GM10266 (cell line): ENCODE measurements around the gene CCNH.

ENCODE experiments used
- DNase-seq: peaks from one replicate; pipeline ENCODE4 v3.0.0; 2012; ENCODE audit errors: extremely low spot score
- TF ChIP-seq, protein P1 (sequence below): IDR thresholded peaks from 2 replicates; pipeline ENCODE4 v1.5.1; 2012; ENCODE audit warnings: mild to moderate bottlenecking, low read depth; ENCODE audit not compliant: control insufficient read depth, insufficient read depth; ENCODE audit errors: missing control alignments

The CCNH gene

DNA sequence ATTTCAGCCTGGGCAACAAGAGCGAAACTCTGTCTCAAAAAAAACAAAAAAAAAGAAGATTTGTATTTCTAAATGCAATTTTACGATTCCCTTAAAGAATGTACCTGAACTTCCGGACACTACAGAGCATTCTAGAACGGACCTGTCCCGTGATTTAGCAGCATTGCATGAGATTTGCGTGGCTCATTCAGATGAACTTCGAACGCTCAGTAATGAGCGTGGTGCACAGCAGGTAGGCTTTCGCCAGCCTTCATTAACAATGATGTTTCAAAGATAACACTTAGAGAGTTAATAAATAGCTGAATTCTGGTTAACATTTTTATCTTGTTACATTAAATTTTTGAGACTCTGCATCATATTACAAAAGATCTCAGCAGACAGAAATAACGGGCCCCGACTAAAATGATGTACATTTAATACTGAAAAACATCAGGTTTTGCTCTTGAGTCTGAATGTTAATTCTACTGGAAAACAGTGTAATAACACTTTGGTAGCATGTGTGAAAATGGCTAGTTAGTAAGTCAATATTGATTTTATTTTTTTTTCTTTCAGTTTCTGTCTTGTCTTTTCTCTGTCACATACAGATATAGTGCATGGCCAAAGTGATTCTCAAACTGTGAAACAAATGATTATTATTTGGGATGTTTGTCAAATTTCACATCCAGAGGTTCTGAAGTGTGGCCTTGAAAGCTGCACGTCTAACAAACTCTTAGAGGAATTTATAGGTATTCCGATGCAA is 23.3 kb downstream of the CCNH start:
- DNase-seq, result no peak

DNA sequence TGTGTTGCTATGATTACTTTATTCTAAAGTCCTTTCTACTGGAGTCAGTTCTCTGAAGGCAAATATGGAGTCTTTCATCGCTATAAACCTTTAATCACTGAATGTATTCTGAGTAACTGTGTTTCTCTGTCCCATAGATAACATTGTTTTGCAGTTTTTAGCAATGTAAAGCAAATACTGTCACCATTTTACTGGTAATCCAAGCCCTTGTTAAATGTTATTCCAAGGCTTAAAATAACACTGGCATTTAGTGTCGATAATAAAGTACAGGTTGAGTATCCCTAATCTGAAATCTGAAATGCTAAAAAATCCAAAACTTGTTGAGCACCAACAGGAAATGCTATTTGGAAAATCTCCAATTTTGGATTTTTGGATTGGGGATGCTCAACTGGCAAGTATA is 24.6 kb downstream of the CCNH start:
- TF ChIP-seq, protein P1, sequence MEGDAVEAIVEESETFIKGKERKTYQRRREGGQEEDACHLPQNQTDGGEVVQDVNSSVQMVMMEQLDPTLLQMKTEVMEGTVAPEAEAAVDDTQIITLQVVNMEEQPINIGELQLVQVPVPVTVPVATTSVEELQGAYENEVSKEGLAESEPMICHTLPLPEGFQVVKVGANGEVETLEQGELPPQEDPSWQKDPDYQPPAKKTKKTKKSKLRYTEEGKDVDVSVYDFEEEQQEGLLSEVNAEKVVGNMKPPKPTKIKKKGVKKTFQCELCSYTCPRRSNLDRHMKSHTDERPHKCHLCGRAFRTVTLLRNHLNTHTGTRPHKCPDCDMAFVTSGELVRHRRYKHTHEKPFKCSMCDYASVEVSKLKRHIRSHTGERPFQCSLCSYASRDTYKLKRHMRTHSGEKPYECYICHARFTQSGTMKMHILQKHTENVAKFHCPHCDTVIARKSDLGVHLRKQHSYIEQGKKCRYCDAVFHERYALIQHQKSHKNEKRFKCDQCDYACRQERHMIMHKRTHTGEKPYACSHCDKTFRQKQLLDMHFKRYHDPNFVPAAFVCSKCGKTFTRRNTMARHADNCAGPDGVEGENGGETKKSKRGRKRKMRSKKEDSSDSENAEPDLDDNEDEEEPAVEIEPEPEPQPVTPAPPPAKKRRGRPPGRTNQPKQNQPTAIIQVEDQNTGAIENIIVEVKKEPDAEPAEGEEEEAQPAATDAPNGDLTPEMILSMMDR, result no peak
- DNase-seq, result no peak

More for the DNA sequence above, 23.3 kb downstream of the CCNH start:
- TF ChIP-seq, protein P1, result no peak

DNA sequence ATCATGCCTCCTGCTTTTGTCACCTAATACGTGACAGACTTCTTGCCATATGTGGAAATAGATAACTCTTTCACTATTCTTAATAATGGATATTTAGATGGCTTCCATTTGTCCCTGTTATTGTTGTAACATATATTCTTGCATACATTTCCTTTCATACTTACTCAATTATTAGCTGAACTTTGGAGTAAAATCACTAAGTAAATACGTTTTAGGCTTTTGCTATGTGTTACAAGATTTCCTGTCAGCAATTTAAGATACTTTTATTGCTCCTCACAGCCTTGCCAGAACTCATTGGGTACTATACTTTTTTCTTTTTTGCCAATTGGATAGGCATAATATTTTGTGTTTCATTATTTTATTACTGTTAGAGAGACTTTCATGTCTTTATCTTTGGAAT is 26.9 kb downstream of the CCNH start:
- DNase-seq, result no peak
- TF ChIP-seq, protein P1, result no peak

DNA sequence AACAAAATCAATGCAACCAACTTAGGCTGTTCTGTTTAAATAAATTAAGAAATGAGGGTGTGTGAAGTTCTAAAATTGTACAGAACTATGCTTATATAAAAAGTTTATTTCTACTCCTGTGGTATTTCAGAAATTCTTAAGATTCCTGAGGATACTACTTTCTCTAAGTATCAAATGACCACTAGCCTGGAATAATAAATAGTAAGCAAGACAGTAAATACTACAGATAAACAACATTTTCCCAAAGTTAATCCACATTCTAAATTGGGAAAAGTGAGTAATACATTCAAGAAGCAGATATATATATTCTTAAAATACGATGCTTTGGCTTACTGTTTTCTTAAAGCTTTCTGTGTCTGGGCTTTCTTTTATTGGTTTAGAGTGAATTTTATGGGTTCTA is 29.5 kb downstream of the CCNH start:
- DNase-seq, result no peak
- TF ChIP-seq, protein P1, result no peak

DNA sequence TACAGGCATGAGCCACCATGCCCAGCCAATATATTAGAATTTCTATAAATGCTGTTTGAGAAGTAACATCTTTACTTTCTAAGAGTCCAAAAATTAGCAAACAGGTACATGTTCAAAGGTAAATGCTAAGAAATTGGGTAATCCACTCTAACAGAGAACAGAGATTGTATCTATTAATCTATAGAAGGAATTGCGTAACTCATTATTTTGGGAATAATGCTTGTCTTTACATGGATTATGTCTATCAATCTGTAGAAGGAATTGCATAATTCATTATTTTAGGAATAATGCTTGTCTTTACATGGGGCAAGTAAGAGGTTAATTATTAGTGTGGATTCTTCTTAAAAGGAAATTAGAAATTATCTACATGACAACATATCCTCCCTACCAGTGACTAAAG is 30.5 kb downstream of the CCNH start:
- TF ChIP-seq, protein P1, result no peak

DNA sequence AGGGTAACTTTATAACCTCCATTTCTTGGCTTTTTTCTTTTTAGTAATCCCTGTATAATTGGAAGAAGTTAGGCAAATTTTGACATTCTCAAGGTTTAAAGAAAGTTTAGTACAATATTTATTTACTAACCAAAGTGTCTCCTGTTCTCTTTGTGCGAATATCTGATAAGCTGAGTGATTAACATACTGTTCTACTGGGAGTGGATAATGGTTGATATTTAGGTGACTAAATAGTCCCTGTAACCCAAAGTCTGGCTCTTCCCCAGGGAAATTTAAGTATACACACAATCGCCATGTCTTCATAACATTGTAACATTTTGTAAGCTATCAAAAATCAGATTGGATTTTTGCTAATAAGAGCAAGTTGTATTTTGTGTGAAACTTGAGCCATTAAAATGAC is 40.0 kb downstream of the CCNH start:
- TF ChIP-seq, protein P1, result no peak
- no peak for DNase-seq

More for the DNA sequence above, 30.5 kb downstream of the CCNH start:
- DNase-seq, result no peak

DNA sequence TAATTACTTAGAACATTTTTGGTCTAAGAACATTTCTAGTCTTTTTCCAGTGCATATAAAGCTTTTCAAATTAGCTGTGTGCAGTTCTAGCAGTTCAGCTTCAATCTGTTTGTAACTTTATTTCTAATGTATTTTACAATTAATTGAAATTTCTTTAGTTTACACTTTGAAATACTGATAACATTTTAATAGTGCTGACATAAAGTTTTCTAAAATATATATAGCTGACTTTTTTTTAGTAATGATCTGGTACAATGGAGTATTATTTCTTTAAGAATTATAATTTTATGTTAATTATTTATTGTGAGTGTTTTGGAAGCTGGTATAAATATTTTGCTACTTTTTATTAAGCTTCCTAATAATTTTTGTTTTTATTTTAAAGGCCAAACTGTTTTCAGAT is 43.3 kb downstream of the CCNH start:
- no peak for DNase-seq
- TF ChIP-seq, protein P1, result no peak
